Measurements from ENCODE around the gene GALNT14.
A peak's percentile ranks its signal among the peaks of the same experiment; 100 is the strongest.

The GALNT14 gene

DNA sequence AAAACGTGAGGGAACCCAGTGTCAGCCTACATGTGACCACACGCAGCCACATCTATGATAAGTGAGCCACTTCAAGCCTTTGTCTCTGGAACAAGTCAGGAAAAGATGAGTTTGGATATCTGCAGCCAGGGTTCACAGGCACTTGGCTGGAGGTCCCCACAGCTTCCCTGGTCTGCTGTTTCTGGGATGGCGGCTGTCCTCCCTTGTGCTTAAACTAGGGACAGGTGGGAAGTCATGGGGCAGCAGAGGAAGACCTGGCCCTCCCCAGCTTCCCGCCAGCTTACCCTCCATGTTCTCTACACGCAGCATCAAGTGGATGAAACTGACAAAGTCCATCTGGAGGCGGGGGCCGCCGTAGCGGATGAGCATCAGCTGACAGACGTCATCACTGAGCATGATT, 38.5 kb upstream of the GALNT14 start:
- Histone ChIP-seq H3K9me3 (ENCODE audit: insufficient read depth, low read depth, low read length) (no peaks in the 10 kb centered on the region), H3F3A (ENCODE audit: low read depth) (no peaks in the 10 kb centered on the region), H3K79me2 (ENCODE audit: insufficient read depth, low read length) (no peaks in the 10 kb centered on the region), H3K27me3 (ENCODE audit: insufficient read depth, low read length, poor library complexity, severe bottlenecking) (no peaks in the 10 kb centered on the region), H3K4me1 (ENCODE audit: insufficient read depth, low read length, poor library complexity, severe bottlenecking) (no peaks in the 10 kb centered on the region), H3K4me3 (ENCODE audit: low read length, poor library complexity, severe bottlenecking) (no peak overlapping the region), H3K9ac (ENCODE audit: low read depth, low read length, poor library complexity, severe bottlenecking) (no peak overlapping the region), H3K36me3 (ENCODE audit: insufficient read depth, low read length) (no peaks in the 10 kb centered on the region), H3K4me2 (ENCODE audit: low read depth, low read length, poor library complexity, severe bottlenecking) (no peak overlapping the region), H2AFZ (ENCODE audit: low read length) (no peak overlapping the region), H3K9me2 (replicated peaks; ENCODE audit: low read depth, low read length) (no peaks in the 10 kb centered on the region), H4K20me1 (ENCODE audit: insufficient read depth, low read length, poor library complexity, severe bottlenecking) (no peaks in the 10 kb centered on the region)
- no peak for TF ChIP-seq EZH2phosphoT487 (IDR thresholded peaks at IDR 0.05; ENCODE audit: borderline replicate concordance)
- TF ChIP-seq, protein P1, sequence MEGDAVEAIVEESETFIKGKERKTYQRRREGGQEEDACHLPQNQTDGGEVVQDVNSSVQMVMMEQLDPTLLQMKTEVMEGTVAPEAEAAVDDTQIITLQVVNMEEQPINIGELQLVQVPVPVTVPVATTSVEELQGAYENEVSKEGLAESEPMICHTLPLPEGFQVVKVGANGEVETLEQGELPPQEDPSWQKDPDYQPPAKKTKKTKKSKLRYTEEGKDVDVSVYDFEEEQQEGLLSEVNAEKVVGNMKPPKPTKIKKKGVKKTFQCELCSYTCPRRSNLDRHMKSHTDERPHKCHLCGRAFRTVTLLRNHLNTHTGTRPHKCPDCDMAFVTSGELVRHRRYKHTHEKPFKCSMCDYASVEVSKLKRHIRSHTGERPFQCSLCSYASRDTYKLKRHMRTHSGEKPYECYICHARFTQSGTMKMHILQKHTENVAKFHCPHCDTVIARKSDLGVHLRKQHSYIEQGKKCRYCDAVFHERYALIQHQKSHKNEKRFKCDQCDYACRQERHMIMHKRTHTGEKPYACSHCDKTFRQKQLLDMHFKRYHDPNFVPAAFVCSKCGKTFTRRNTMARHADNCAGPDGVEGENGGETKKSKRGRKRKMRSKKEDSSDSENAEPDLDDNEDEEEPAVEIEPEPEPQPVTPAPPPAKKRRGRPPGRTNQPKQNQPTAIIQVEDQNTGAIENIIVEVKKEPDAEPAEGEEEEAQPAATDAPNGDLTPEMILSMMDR (conservative IDR thresholded peaks at IDR 0.05; ENCODE audit: low read length): no peak

DNA sequence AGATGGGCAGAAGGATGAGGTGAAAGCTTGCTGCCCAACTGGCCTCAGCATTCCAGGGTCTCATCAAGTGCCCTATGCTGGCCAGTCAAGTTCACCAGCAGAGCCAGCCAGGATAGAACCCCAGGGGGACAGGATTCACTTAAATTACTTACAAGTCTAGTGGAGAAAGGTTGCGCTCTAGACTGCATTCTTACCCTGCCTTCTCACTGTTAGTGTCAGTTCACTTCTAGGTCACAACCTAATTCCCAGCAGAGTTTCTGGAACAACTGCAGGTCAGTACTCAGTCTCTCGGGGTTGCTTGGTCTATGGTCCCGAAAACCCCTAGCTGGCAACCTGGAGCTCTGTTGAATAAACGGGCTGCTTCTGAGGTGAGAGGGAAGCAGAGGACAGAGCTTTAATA, 32.9 kb upstream of the GALNT14 start:
- no peak overlapping the region for H3K4me2 ChIP-seq (ENCODE audit: low read depth, low read length, poor library complexity, severe bottlenecking)
- H3K9me2 ChIP-seq (replicated peaks; ENCODE audit: low read depth, low read length): no peaks in the 10 kb centered on the region
- H2AFZ ChIP-seq (ENCODE audit: low read length): no peak overlapping the region
- no peaks in the 10 kb centered on the region for H3K4me1 ChIP-seq (ENCODE audit: insufficient read depth, low read length, poor library complexity, severe bottlenecking)
- no peaks in the 10 kb centered on the region for H3F3A ChIP-seq (ENCODE audit: low read depth)
- H3K9ac ChIP-seq (ENCODE audit: low read depth, low read length, poor library complexity, severe bottlenecking): no peak overlapping the region
- H3K4me3 ChIP-seq (ENCODE audit: low read length, poor library complexity, severe bottlenecking): no peak overlapping the region
- TF ChIP-seq EZH2phosphoT487 (IDR thresholded peaks at IDR 0.05; ENCODE audit: borderline replicate concordance): no peak
- TF ChIP-seq, protein P1 (conservative IDR thresholded peaks at IDR 0.05; ENCODE audit: low read length): no peak
- H3K36me3 ChIP-seq (ENCODE audit: insufficient read depth, low read length): no peaks in the 10 kb centered on the region
- no peaks in the 10 kb centered on the region for H3K27me3 ChIP-seq (ENCODE audit: insufficient read depth, low read length, poor library complexity, severe bottlenecking)
- no peaks in the 10 kb centered on the region for H3K9me3 ChIP-seq (ENCODE audit: insufficient read depth, low read depth, low read length)
- H3K79me2 ChIP-seq (ENCODE audit: insufficient read depth, low read length): no peaks in the 10 kb centered on the region
- H4K20me1 ChIP-seq (ENCODE audit: insufficient read depth, low read length, poor library complexity, severe bottlenecking): no peaks in the 10 kb centered on the region

DNA sequence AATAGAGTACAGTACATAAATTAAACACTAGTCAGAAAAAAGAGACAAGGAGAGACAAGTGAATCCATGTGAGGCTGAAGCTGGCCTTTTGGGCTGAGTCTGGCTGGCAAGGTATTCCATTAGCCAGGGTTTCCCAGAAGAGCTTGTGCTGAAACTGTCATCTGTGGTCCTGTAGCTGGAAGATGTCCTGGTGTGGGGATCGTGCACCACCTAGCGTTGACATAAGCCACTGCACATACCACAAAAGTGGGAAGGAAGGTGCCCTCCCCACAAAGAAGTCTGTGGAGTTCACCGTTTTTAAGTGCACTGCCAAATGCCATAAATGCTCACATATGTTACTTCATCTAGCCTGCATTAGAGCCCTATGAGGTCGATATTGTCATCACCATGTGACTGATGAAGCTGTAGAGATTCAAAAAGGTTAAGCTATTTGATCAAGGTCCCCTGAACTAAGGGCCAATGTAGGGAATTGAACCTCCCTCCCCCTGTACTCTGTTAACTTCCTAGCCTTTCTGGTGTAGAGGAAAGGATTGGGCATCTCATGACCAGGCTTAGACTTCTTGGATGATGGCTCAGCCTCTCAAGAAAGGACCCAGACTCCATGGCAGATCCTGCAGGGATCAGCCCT, 31.9 kb upstream of the GALNT14 start:
- no peak overlapping the region for H3K4me2 ChIP-seq (ENCODE audit: low read depth, low read length, poor library complexity, severe bottlenecking)
- no peaks in the 10 kb centered on the region for H3K9me3 ChIP-seq (ENCODE audit: insufficient read depth, low read depth, low read length)
- no peak overlapping the region for H3K4me3 ChIP-seq (ENCODE audit: low read length, poor library complexity, severe bottlenecking)
- no peaks in the 10 kb centered on the region for H3K4me1 ChIP-seq (ENCODE audit: insufficient read depth, low read length, poor library complexity, severe bottlenecking)
- no peaks in the 10 kb centered on the region for H3K27me3 ChIP-seq (ENCODE audit: insufficient read depth, low read length, poor library complexity, severe bottlenecking)
- H2AFZ ChIP-seq (ENCODE audit: low read length): 0 out of 2 replicates have a peak overlapping the region, but pooled peaks have one; percentile 54
- TF ChIP-seq EZH2phosphoT487 (IDR thresholded peaks at IDR 0.05; ENCODE audit: borderline replicate concordance): no peak
- TF ChIP-seq, protein P1 (conservative IDR thresholded peaks at IDR 0.05; ENCODE audit: low read length): peak; percentile 95
- H3F3A ChIP-seq (ENCODE audit: low read depth): no peaks in the 10 kb centered on the region
- no peaks in the 10 kb centered on the region for H3K79me2 ChIP-seq (ENCODE audit: insufficient read depth, low read length)
- no peaks in the 10 kb centered on the region for H4K20me1 ChIP-seq (ENCODE audit: insufficient read depth, low read length, poor library complexity, severe bottlenecking)
- H3K9ac ChIP-seq (ENCODE audit: low read depth, low read length, poor library complexity, severe bottlenecking): no peak overlapping the region
- no peaks in the 10 kb centered on the region for H3K36me3 ChIP-seq (ENCODE audit: insufficient read depth, low read length)
- H3K9me2 ChIP-seq (replicated peaks; ENCODE audit: low read depth, low read length): no peaks in the 10 kb centered on the region
